ENCODE measurements around the gene TNPO3. TPM values are rescaled to one million over a fixed set of nuclear protein-coding genes. Genes with fewer than 3 reads are reported as not detected.

The TNPO3 gene
- total RNA-seq, 6 experiments from 2014 or later = 38.5 to 52.5 (median 45.0) TPM

DNA sequence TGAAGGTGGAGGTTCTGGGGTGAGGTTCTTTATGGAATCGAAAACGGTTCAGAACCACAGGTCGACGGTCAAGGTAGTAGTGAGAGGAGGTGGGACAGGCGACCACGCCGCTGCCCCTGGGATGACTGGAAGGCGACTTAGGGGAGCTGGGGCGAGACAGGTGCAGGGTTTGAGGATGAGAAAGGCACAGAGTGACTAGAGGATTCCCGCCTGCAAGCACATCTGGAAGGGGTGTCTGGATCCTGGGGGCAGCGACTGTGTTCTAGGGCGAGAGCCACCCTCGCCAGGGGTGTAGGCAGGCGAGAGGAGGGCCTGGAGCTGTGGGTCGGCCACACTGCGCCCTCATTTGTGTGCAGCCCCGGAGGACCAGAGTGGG is 117.7 kb downstream of the TNPO3 start:
- DNase-seq = no peak
- H3K4me3 Mint-ChIP-seq = peak overlapping the region; percentile 1; the same call in 1 of the 2 replicates
- peaks cover 6% of the 10 kb centered on the region for H3K4me1 Mint-ChIP-seq (ENCODE audit: low read depth)
- H3K27me3 Mint-ChIP-seq (ENCODE audit: insufficient read depth) = peaks cover 53% of the 10 kb centered on the region
- H3K9me3 Mint-ChIP-seq = no peaks in the 10 kb centered on the region
- no peaks in the 10 kb centered on the region for H3K36me3 Mint-ChIP-seq (ENCODE audit: low read depth)
- H3K27ac Mint-ChIP-seq = no peak overlapping the region
- TF ChIP-seq, protein P1, sequence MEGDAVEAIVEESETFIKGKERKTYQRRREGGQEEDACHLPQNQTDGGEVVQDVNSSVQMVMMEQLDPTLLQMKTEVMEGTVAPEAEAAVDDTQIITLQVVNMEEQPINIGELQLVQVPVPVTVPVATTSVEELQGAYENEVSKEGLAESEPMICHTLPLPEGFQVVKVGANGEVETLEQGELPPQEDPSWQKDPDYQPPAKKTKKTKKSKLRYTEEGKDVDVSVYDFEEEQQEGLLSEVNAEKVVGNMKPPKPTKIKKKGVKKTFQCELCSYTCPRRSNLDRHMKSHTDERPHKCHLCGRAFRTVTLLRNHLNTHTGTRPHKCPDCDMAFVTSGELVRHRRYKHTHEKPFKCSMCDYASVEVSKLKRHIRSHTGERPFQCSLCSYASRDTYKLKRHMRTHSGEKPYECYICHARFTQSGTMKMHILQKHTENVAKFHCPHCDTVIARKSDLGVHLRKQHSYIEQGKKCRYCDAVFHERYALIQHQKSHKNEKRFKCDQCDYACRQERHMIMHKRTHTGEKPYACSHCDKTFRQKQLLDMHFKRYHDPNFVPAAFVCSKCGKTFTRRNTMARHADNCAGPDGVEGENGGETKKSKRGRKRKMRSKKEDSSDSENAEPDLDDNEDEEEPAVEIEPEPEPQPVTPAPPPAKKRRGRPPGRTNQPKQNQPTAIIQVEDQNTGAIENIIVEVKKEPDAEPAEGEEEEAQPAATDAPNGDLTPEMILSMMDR (IDR thresholded peaks at IDR 0.05) = no peak

DNA sequence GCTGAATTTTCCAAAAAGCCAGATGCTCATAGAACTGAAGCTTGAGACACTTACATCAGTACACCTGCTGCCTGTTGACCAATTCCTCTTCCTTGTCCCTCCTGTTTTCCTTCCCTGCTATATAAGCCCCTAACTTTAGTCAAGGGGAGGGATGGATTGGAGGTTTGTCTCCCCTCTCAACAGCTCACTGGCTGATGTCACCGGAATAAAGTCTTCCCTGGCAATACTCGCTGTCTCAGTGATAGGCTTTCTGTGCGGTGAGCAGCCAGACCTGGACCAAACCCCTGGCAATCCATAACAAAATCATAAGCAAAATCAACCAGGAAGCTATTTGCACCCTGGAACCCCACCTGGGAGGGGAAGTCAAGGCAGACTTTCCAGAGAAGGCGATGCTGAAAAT is 118.1 kb downstream of the TNPO3 start:
- H3K27me3 Mint-ChIP-seq (ENCODE audit: insufficient read depth) = peaks cover 55% of the 10 kb centered on the region
- H3K9me3 Mint-ChIP-seq = no peaks in the 10 kb centered on the region
- DNase-seq = no peak
- peak overlapping the region; percentile 1; the same call in 1 of the 2 replicates for H3K4me3 Mint-ChIP-seq
- peaks cover 6% of the 10 kb centered on the region for H3K4me1 Mint-ChIP-seq (ENCODE audit: low read depth)
- no peaks in the 10 kb centered on the region for H3K36me3 Mint-ChIP-seq (ENCODE audit: low read depth)
- no peak overlapping the region for H3K27ac Mint-ChIP-seq
- TF ChIP-seq, protein P1 (IDR thresholded peaks at IDR 0.05) = no peak

DNA sequence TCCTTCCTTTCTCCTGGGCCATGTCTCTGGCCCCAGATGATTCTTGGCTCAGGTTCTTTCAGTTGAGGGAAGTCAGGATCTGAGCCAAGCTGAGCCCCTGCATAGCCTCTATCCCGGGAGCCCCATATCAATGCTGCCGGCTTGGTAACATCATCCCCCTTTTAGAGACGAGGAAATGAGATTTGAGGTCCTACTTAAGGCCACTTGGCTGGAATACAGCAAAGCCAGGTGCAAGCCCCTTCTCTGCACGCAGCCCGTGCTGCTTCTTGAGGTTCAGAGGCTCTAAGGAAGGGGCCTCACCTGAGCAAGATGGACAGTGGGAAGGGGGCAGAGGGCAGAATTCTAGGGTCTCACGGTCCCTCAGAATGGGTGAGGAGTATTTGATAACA is 119.6 kb downstream of the TNPO3 start:
- Mint-ChIP-seq H3K4me3 (no peak overlapping the region), H3K36me3 (ENCODE audit: low read depth) (no peaks in the 10 kb centered on the region), H3K4me1 (ENCODE audit: low read depth) (peaks cover 6% of the 10 kb centered on the region), H3K9me3 (no peaks in the 10 kb centered on the region), H3K27ac (no peak overlapping the region), H3K27me3 (ENCODE audit: insufficient read depth) (peaks cover 60% of the 10 kb centered on the region)
- TF ChIP-seq, protein P1 (IDR thresholded peaks at IDR 0.05) = no peak
- DNase-seq = no peak

DNA sequence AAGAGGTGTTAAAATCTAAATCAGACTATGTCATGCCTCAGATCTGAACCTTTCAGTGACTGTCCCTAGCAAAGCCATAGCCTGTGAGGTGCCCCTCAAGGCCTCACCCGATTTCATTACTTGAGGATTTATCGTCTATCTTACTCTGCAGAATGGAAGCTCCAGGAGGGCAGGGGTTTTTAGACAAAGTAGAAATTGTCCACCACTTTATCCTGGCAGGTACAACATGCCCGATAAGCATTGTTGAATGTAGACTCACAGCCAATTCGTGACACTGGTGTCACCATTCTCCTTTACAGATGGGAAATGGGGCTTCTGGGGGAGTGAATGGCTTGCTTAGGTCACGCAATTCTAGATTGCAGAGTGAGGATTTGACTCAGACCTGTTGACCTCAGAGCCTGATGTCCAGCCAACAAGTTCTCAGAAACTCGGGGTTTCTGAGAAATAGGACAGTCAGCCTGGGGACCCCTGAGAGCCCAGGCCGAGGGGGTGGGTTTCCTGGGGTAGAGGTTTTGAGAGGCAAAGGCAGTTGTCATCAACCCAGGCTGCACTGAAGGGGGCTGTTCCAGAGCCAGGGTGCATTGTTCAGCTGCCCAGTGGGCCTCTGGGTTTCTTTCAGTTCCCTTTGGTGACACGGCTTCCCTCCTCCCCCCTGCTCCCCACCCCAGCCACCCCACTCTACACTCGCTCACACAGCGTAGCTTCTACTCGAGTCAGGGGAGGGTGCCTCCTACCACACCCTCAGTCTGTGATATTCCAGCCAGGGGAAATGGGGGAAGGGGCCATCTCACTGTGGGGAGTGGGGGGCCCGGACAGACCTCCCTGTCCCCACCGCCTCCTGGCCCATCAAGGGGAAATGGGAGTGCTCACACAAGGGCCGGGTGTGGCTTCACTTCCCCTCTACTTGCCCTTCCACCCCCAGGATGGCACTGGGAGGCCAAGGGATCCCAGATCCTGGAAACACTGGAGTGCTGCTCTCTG is 120.3 kb downstream of the TNPO3 start:
- TF ChIP-seq, protein P1 (IDR thresholded peaks at IDR 0.05) = no peak
- DNase-seq = no peak
- Mint-ChIP-seq H3K4me1 (ENCODE audit: low read depth) (peaks cover 6% of the 10 kb centered on the region), H3K36me3 (ENCODE audit: low read depth) (no peaks in the 10 kb centered on the region), H3K9me3 (no peaks in the 10 kb centered on the region), H3K4me3 (no peak overlapping the region), H3K27ac (no peak overlapping the region), H3K27me3 (ENCODE audit: insufficient read depth) (peaks cover 58% of the 10 kb centered on the region)

DNA sequence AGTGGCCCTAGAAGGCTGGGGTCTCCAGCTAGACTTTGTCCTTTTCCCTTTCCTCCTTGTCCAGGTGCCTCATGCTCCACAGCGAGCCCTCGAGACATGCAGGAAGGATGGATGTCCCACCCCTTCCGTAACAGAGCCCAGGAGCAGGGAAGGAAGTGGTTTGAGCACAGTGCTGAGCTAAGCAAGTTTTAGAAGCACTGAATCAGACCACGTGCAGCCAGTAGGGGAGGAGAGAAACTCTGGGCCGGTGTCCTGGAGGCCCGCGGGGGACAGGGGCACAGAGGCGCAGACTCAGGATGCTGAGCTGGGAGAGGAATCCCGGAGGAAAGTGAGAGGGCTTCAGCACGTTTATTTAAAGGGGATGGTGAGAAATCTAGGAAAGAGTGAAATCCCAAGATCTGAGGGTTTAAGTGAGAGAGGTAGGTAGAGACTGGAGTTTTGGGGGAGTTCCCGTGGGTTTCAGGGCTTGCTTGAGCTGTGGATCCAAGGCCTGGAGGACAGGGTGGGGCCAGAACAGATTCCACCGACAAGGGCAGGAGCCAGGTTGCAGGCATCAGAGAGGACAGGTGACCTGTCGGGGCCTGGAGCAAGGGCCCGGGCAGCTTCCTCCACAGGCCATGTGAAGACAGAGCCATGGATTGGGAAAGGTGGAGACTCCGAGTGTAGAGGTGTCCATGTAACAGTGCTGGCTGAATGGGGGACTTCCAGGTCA is 121.6 kb downstream of the TNPO3 start:
- Mint-ChIP-seq H3K36me3 (ENCODE audit: low read depth) (no peaks in the 10 kb centered on the region), H3K27ac (no peak overlapping the region), H3K4me3 (no peak overlapping the region), H3K27me3 (ENCODE audit: insufficient read depth) (peaks cover 55% of the 10 kb centered on the region), H3K9me3 (no peaks in the 10 kb centered on the region), H3K4me1 (ENCODE audit: low read depth) (peaks cover 1% of the 10 kb centered on the region)
- TF ChIP-seq, protein P1 (IDR thresholded peaks at IDR 0.05) = no peak
- DNase-seq = no peak

Measured in HFFc6 (cell line).